Stimulated activated memory B cell treated with anti-CD40 and anti-IgM and Interleukin-4, amounts not matched to agents 10 μg/mL and 1 μg/mL and 100 μg/mL, for 72 hours (primary cell): ENCODE results near the gene RAPGEF1.
"Not testable (repeated sequence)": the region's sequence is repeated elsewhere in the genome, so short reads cannot be mapped to it uniquely, and the experiment has no call there.

Experiments used
- ATAC-seq: fragments of 150-1000 bp; cut with Tn5 transposase; 2 replicates; pipeline ENCODE4 v1.10.0; 2021
- H3K27ac Mint-ChIP-seq: one replicate; pipeline ENCODE4 v1.8.0; 2022; ENCODE audit warnings: mild to moderate bottlenecking, mixed read lengths
- H3K27me3 Mint-ChIP-seq: one replicate; pipeline ENCODE4 v1.8.0; 2022; ENCODE audit warnings: mixed read lengths
- H3K36me3 Mint-ChIP-seq: one replicate; pipeline ENCODE4 v1.8.0; 2022; ENCODE audit warnings: mixed read lengths
- H3K4me1 Mint-ChIP-seq: one replicate; pipeline ENCODE4 v1.8.0; 2022; ENCODE audit warnings: mixed read lengths
- H3K4me3 Mint-ChIP-seq: one replicate; pipeline ENCODE4 v1.8.0; 2022; ENCODE audit warnings: mild to moderate bottlenecking, moderate library complexity, mixed read lengths
- H3K9me3 Mint-ChIP-seq: one replicate; pipeline ENCODE4 v1.8.0; 2022; ENCODE audit warnings: mixed read lengths

The RAPGEF1 gene

DNA sequence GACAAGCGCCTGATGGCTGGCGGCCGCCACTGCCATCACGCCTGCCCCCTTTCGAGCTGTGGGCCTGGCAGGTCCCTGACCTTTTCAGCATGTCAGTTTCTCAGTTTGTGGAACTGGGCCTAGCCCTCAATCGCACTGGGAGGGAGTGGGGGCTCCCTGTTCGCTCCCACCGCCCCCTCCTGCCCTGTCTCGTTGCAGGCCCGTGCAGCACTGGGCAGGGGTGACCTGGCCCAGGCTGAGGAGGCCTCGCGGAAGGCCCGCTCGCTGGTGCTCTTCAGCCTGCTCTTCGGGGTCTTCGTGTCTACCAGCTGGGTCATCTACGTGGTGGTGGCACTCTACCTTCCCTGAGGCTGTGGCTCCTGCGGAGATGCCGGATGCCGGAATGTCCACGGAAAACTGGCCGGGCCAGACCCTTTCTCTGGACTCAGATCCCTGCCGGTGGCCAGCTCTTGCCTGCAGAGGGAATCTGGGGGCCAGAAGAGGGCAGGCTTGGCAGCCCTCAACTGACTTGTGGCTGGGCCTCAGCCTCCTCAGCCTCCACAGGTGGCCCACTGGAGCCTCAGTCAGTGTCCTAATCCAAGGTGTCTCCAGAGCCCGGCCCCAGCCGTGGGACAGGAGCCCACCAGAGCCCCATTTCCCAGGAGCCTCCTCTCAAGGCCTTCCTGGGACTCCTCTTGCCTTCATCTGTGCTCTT is 181.9 kb downstream of the RAPGEF1 start:
- no peaks in the 10 kb centered on the region for H3K4me1 Mint-ChIP-seq
- peaks cover 25% of the 10 kb centered on the region for H3K27me3 Mint-ChIP-seq
- ATAC-seq: no peak
- peaks cover 9% of the 10 kb centered on the region for H3K9me3 Mint-ChIP-seq
- H3K4me3 Mint-ChIP-seq: no peak overlapping the region
- peaks cover 4% of the 10 kb centered on the region for H3K36me3 Mint-ChIP-seq
- no peak overlapping the region for H3K27ac Mint-ChIP-seq

DNA sequence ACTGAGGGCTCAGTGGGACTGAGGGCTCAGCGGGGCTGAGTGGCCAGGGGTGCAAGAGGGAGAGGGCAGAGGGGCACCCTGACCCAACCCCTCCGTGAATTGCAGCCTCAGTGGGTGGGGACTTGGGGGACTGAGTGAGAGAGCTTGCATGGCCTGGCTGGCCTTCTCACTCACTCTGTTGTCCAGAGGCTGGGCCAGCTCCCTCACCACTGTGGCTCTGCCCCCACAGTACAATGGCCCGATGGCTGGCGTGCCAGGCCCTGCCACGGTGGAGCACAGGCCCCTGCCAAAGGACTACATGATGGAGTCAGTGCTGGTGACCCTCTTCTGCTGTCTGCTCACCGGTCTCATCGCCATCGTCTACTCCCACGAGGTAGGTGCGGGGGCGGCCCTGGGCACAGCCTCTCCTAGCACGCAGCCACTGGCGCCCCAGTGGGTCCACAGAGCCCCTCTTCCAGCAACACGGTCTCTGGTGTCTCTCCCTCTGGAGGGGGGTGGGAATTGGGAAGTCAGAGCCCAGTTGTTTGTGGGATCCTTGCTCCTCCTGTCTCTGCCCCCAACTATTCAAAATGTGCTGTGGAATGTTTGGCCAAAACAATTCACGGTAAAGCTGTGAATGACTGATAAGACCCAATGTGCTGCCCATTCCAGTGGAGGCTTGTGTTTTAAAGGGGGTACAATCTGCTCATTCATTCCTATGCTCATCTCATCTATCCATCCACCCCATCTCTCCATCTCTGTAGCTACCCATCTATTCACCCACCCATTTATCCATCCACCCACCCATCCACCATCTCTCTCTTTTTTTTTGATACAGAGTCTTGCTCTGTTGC is 183.8 kb downstream of the RAPGEF1 start:
- Mint-ChIP-seq H3K4me3 (no peak overlapping the region), H3K4me1 (no peaks in the 10 kb centered on the region), H3K27me3 (peaks cover 35% of the 10 kb centered on the region), H3K9me3 (peaks cover 10% of the 10 kb centered on the region), H3K36me3 (no peaks in the 10 kb centered on the region), H3K27ac (no peak overlapping the region)
- no peak for ATAC-seq

DNA sequence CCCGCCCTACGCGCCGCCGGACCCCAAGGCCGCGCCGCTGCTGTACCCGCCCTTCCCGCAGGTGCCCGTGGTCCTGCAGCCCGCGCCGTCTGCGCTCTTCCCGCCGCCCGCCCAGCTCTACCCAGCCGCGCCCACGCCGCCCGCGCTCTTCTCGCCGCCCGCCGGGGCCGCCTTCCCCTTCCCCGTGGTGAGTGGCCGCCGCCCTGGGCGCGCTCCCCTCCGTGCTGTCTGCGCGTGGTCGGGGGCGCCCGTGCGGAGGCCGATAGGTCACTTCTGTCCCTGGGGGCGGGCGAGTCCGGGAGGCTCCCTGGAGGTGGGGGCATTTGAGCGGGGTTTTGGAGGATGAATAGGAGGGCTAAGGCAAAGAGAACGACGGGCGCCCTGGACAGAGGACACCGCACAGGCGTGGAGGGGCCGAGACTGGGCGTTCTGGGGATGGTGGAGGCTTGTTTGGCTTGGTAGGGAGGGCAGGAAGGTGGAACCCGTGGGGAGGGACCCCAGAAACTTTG is 185.0 kb downstream of the RAPGEF1 start:
- Mint-ChIP-seq H3K4me3 (no peak overlapping the region), H3K36me3 (peaks cover 5% of the 10 kb centered on the region), H3K4me1 (no peaks in the 10 kb centered on the region), H3K27me3 (peaks cover 46% of the 10 kb centered on the region), H3K9me3 (peaks cover 11% of the 10 kb centered on the region), H3K27ac (no peak overlapping the region)
- peak; percentile 47 for ATAC-seq

DNA sequence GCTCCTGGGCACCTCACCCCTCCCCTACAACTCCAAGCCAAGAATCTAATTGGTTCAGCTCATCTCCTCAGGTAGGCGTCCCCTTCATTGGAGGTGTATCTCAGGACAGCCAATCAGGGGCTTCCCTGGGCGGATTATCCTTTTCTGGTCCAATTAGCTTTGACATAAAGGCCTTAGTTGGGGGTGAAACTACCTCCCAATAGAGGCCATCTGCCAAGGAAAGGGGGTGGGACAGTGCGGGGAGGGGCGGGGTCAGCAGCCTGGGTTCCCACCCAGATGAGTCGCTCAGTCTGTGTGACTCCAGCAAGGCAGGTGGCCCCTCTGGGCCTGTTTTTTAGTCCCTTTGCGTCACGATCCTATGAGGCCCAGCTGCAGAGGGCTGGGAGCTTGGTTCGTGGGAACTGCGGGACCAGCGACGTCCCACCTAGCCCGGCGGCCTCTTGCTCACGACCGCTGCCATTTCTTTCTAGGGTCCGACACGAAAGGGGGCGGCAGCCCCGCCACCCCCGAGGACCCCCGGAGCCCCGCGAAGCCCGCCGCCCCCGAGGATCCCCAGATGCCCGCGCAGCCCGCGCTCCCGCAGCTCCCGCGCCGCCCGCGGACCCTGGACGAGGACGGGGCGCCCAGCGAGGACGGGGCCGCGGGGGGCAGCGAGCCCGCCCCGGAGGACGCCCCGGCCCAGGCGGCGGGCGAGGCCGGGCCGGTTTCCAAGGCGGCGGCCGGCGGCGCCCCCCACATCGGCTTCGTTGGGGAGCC is 185.6 kb downstream of the RAPGEF1 start:
- H3K27me3 Mint-ChIP-seq: peaks cover 53% of the 10 kb centered on the region
- H3K27ac Mint-ChIP-seq: no peak overlapping the region
- H3K36me3 Mint-ChIP-seq: peaks cover 9% of the 10 kb centered on the region
- no peak overlapping the region for H3K4me3 Mint-ChIP-seq
- peak; percentile 53 for ATAC-seq
- no peaks in the 10 kb centered on the region for H3K4me1 Mint-ChIP-seq
- H3K9me3 Mint-ChIP-seq: peaks cover 16% of the 10 kb centered on the region

DNA sequence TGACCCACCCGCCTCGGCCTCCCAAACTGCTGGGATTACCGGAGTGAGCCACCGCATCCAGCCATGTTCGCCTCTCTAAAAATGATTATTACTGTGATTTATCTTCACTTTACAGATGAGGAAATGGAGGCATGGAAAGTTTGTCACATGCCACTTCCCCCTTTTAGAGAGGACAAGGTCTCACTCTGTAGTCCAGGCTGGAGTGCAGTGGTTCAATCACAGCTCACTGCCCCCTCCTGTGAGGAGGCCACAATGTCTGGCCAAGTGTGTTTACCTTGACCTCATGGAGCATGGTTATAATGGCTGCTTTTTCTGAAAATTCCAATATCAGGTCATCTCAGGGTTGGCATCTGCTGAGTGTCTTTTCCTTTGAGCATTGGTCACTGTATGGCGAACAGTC is 187.8 kb downstream of the RAPGEF1 start:
- no peak for ATAC-seq
- Mint-ChIP-seq H3K27me3 (peaks cover 73% of the 10 kb centered on the region), H3K4me1 (peaks cover 13% of the 10 kb centered on the region), H3K27ac (no peak overlapping the region), H3K4me3 (no peak overlapping the region), H3K36me3 (peaks cover 30% of the 10 kb centered on the region), H3K9me3 (peaks cover 32% of the 10 kb centered on the region)

DNA sequence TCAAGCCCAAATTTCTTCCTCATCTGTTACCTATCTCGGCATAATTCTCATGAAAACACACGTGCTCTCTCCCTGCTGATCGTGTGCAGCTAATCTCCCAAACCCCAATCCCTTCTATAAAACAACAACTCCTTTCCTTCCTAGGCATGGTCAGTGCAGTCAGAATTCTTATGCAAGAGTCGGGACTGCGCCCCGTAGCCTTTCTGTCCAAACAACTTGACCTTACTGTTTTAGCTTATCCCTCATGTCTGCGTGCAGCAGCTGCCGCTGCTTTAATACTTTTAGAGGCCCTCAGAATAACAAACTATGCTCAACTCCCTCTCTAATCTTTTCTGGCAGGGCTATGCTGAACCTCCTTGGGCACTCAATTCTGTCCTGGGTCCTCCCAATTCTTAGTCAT is 189.4 kb downstream of the RAPGEF1 start:
- Mint-ChIP-seq H3K9me3 (peaks cover 29% of the 10 kb centered on the region), H3K4me1 (peaks cover 20% of the 10 kb centered on the region), H3K27me3 (peaks cover 69% of the 10 kb centered on the region), H3K36me3 (peaks cover 30% of the 10 kb centered on the region)
- ATAC-seq, H3K4me3 Mint-ChIP-seq, H3K27ac Mint-ChIP-seq: not testable (repeated sequence)

DNA sequence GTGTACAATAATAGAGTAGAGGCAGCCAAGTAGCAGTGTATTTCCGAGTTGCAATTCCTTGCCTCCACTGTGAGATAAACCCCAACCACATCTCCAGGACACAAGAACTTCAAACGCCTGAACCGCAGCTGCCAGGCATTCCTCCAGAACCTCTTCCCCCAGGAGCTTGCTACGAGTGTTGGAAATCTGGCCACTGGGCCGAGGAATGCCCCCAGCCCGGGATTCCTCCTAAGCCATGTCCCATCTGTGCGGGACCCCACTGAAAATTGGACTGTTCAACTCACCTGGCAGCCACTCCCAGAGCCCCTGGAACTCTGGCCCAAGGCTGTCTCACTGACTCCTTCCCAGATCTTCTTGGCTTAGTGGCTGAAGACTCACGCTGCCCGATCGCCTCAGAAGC is 190.7 kb downstream of the RAPGEF1 start:
- Mint-ChIP-seq H3K27me3 (peaks cover 62% of the 10 kb centered on the region), H3K4me1 (peaks cover 20% of the 10 kb centered on the region), H3K36me3 (peaks cover 30% of the 10 kb centered on the region), H3K9me3 (peaks cover 31% of the 10 kb centered on the region)
- ATAC-seq, H3K4me3 Mint-ChIP-seq, H3K27ac Mint-ChIP-seq: not testable (repeated sequence)

DNA sequence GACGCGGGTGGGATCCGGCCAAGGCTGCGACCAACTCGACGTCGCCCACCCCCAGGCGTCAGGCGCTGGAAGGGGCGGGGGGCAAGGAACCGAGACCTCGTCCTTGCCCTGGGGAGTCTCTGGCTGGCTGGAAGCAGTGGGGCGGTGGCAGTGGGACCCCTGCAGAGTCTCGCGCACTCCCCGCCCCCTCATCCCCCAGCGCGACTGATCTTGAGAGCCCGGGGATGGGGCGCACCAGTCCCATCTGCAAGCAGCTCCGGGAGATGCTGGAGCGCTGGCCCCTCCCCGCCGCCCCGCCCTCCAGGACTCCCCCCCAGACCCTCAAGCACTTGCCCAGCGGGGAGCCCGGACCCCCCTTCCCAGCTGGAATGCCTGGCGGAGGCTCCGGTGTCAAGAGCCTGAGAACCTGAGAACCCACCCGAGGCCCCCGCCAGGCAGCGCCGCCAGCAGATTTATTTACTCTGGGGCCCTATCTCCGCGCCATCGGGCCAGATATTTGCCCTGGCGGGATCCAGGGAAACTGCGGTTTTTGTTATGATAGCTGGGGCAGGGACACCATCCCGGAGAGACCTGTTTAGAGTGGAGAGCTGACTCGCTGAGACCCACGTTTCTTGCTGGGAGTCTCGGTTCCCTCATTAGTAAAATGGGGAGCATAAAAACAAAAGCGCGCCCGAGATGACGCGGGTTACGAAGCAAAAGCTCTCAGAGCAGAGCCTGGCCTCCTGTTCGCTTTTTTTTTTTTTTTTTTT is 193.4 kb downstream of the RAPGEF1 start:
- Mint-ChIP-seq H3K4me3 (peak overlapping the region; percentile 42), H3K36me3 (peaks cover 36% of the 10 kb centered on the region), H3K27me3 (peaks cover 57% of the 10 kb centered on the region), H3K4me1 (peaks cover 20% of the 10 kb centered on the region), H3K27ac (no peak overlapping the region), H3K9me3 (peaks cover 40% of the 10 kb centered on the region)
- no peak for ATAC-seq

DNA sequence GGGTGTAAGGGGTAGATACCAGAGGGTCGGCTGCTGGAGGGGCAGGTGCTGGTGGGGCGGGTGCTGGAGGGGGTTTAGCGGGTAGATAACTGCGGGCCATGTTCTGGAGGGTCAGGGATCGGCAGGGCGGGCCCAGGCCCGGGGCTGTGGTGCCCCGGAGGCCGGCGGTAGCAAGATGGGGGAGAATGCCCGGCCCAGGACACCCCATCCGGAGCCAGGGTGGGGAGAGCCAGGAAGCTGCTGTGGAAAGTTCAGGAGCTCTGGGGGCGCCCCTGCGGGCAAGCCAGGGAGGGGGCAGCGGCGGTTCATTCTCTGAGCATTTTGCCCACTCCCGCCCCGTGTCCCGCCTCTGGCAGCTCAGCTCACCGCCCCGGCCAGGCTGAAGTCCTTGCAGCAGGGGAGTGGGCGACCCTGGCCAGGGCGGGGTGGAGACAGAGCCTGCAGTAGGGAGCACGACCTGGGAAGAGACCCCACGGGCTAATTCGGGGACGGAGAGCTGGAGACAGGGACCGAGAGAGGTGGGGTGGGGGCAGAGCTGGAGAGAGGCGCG is 194.0 kb downstream of the RAPGEF1 start:
- ATAC-seq: no peak
- H3K36me3 Mint-ChIP-seq: peaks cover 36% of the 10 kb centered on the region
- H3K9me3 Mint-ChIP-seq: peaks cover 37% of the 10 kb centered on the region
- no peak overlapping the region for H3K27ac Mint-ChIP-seq
- H3K4me3 Mint-ChIP-seq: peak overlapping the region; percentile 59
- peaks cover 20% of the 10 kb centered on the region for H3K4me1 Mint-ChIP-seq
- H3K27me3 Mint-ChIP-seq: peaks cover 50% of the 10 kb centered on the region

DNA sequence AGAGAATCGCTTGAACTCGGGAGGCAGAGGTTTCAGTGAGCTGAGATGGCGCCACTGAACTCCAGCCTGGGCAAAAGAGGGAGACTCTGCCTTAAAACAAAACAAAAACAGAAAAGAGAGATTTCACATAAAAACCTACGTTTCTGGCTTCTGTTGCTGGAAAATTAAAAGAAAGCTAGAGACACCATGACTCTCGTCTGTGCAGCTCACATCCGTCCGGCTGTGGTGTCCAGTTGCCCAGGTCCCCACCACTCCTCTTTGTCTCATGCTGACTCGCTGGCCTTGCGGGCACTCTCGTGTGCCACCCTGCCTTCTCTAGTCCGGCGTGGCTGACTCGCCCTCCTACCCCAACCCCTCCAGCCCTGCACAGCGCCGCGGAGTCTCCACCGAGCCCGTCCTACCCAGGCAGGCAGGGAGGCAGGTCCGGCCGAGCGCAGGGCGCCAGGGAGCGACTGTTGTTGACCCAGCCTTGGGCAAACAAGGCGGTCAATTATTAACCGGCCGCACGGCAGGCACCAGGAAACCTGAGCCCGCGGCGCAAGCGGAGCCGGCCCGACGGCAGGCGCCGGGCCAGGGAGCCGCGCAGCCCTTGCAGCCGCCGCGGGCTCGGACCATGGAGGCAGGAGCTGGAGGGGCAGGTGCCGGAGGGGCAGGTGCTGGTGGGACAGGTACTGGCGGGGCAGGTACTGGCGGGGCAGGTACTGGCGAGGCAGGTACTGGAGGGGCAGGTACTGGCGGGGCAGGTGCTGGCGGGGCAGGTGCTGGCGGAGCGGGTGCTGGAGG is 194.7 kb downstream of the RAPGEF1 start, which contains the start of gene PRRT1B:
Gene PRRT1B (plus strand): TSS at position 521 of the 783 bp plus-strand sequence. CDS start 93 bp downstream, at position 614.
- no peak for ATAC-seq
- H3K36me3 Mint-ChIP-seq: peaks cover 35% of the 10 kb centered on the region
- peak within 1 kb of the TSS; percentile 59 for H3K4me3 Mint-ChIP-seq
- H3K27ac Mint-ChIP-seq: no peak within 1 kb of the TSS
- H3K9me3 Mint-ChIP-seq: peaks cover 34% of the 10 kb centered on the region
- H3K4me1 Mint-ChIP-seq: peaks cover 20% of the 10 kb centered on the region
- peaks cover 44% of the 10 kb centered on the region for H3K27me3 Mint-ChIP-seq

DNA sequence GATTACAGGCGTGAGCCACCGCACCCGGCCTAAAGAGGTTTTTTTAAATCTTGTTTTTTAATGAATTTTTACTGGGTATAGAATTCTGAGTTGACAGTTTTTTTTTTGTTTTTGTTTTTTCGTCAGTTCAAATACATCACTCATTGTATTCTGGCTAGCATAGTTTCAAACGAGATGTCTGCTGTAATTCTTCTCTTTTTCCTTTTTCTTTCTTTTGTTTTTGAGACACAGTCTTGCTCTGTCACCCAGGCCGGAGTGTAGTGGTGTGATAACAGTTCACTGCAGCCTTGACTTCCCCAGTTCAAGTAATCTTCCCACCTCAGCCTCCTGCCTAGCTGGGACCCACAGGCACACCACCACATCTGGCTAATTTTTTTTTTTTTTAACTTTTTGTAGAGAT is 196.7 kb downstream of the RAPGEF1 start:
- Mint-ChIP-seq H3K27me3 (peaks cover 23% of the 10 kb centered on the region), H3K27ac (no peak overlapping the region), H3K4me1 (peaks cover 18% of the 10 kb centered on the region), H3K4me3 (no peak overlapping the region), H3K36me3 (peaks cover 16% of the 10 kb centered on the region), H3K9me3 (peaks cover 17% of the 10 kb centered on the region)
- no peak for ATAC-seq

DNA sequence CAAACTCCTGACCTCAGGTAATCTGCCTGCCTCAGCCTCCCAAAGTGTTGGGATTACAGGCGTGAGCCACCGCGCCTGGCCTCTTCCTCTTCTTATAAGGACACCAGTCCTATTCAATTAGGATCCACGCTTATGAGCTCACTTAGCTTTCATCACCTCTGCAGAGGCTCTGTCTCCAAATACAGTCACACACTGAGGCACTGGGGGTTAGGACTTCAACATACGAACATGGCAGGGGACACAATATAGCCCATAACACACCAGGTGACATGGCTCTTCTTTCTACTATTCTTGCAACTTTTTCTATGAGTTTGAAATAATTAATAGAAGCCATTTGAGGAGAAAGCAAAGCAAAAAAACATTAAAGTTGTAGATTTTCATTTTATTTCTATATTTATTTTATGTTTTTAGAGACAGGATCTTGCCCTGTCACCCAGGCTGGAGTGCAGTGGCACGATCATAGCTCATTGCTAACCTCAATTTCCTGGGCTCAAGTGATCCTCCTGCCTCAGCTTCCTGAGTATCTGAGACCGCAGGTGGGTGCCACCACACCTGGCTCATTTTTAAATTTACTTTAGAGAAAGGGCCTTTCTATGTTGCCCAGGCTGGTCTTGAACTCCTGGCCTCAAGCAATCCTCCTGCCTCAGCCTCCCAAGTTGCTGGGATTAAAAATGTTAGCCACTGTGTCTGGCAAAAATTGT is 200.5 kb downstream of the RAPGEF1 start:
- ATAC-seq: no peak
- peaks cover 9% of the 10 kb centered on the region for H3K9me3 Mint-ChIP-seq
- H3K4me1 Mint-ChIP-seq: peaks cover 6% of the 10 kb centered on the region
- no peak overlapping the region for H3K27ac Mint-ChIP-seq
- peaks cover 7% of the 10 kb centered on the region for H3K36me3 Mint-ChIP-seq
- no peak overlapping the region for H3K4me3 Mint-ChIP-seq
- no peaks in the 10 kb centered on the region for H3K27me3 Mint-ChIP-seq

DNA sequence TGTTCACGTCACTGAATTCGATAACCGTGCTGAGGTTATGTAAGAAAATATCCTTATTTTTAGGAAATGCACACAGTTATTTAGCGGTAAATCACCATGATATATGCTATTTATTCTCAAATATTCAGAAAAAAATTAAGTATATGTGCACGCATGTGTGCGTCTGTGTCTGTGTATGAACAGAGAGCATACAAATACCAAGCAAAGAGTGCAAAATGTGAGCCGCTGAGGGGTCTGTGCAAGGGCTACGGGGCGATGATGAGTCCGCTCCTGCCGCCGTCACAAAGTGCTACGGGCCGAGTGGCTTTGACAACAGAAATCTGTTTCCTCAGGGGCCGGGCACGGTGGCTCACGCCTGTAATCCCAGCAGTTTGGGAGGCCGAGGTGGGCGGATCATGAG is 201.9 kb downstream of the RAPGEF1 start:
- peaks cover 5% of the 10 kb centered on the region for H3K9me3 Mint-ChIP-seq
- no peak overlapping the region for H3K27ac Mint-ChIP-seq
- no peak overlapping the region for H3K4me3 Mint-ChIP-seq
- ATAC-seq: no peak
- H3K27me3 Mint-ChIP-seq: no peaks in the 10 kb centered on the region
- peaks cover 10% of the 10 kb centered on the region for H3K4me1 Mint-ChIP-seq
- H3K36me3 Mint-ChIP-seq: no peaks in the 10 kb centered on the region
